CD4-positive, alpha-beta T cell treated with Interleukin-17A for 4 hours (primary cell): ENCODE data around the gene SNX13.

Experiments
- DNase-seq: peaks from one replicate; pipeline ENCODE4 v3.0.0-alpha.2; 2020; ENCODE audit warnings: mixed read lengths

SNX13 gene

DNA sequence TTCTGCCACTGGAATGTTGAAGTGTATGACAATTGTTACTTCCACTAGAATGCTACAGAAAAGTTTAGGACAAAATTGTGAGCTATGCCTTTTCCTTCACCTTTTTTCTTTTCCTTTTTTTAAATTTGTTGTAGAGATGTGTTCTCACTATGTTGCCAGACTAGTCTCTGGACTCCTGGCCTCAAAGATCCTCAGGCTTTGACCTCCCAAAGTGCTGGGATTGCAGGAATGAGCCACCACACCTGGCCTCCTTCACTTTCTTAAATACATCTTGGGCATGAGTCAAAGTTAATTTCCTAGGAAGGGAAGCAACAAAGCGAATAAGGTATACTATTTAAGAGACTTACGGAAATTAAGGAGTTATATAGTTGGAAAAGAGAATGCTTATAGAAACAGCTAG lies 2.7 kb upstream of the SNX13 start:
- DNase-seq = no peak

DNA sequence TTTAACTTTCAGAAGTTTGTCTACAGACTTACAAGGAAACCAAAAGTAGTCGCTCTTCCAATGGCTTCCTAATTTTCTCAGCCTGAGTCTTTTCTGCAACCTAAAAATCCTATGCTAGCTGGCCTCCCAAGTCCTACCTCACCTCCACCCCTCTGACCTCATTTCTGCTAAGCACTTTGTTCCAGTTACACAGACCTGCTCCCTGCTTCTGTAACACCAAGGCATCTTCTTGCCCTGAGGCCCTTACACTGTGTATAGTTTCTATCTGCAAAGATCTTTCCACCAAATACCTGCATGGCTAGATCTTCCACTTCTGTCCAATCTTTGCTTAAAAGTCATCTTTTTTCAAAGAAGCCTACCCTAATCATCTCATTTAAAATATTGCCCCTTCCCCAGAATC lies 1.9 kb upstream of the SNX13 start:
- no peak for DNase-seq

DNA sequence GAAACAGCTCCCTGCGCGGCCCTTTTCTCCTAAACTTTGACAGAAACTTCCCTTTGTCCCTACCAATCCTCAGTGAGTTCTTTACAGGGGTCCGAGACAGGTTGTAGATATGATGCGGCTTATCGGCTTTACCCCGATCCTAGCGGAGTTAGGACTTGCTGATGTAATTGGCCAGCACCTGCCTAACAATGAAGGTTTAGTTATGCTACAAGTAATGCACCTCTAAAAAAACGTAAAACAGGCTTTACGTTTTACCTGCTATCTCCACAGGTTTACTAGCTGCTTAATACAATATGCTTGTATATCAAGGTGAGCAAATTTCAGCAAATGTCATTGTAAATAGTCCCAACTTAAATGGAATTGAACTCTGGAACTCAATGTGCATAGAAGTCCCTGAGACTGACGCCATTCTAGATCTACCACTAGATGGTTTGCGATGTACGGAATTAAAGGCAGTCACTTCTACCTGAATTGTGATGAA lies 697 bp upstream of the SNX13 start:
- DNase-seq = peak; percentile 5

DNA sequence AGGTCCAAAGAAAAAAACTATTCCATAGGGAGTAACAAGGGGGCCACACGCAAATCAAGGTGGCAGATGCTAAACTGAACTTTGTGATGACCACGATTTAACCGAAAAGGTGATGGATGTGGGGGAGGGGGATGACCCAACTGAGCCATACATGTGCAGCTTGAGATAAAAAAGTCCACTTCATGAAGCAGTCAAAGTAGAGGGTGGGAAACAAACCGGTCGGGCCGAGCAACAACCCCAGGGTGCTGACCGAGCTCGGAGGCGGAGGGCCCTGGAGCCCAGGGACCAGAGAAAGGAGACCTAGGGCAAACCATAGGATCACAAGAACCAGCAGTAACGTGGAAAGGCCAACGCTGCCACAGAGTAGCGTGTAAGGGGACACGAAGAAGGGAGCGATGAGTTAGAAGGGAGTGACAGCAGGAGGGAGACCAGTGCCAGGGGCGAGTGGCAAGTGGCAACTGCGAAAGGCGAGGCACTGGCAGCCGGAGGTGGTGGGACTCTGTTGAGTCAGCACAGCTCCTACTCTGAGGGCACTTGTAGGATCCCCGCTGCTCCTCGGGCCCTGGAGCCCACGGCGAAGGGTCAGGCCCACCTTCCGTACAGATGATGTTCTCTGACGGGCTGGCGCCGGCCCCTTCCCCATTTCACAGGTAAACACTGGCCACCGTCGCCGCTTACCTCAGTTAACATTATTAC lies 540 bp downstream of the SNX13 start:
- DNase-seq = peak; percentile 60

DNA sequence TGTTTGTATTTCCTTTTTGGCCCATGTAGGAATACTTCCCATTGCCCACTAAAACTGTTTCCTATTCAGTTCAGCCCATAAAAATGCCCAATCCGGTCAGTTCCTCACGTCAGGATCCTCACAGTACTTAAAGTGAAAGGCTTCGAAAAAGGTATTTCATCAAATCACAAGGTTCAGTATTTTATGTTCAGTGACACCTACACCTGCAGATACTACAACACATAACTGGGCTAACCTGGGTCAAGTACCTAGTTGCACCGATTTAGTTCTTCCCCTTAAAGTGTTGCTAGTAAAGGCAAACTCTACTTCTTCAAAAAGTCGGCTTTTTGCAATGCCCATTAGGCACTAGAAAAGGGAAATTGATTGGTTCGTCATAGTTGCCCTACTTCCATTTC lies 1.1 kb downstream of the SNX13 start:
- no peak for DNase-seq

DNA sequence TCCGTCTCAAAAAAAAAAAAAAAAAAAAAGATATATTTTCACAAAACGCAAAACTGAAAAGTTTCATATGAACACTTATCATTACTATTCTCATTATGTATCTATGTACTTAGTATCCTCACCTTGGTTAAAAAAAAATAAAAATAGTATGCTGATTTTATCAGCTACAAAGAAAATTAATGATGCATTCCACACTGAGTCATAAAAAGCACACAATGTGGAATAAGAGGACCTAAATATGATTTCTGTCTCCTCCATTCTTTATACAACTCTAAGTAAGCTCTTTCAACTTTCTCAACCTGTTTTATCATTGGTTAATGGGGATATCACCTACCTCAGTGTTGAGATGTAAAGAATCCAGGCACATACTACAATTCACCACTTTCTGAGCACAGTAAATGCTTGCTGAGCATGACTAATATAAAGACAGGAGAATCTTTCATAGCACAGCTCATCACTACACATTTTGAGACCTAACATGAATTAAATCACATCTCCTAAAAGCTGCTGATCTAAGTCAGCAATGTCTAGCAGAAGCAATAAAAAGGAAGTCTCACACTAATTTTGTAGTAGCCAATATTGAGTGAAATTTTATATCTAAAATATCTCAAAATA lies 2.7 kb downstream of the SNX13 start:
- no peak for DNase-seq

DNA sequence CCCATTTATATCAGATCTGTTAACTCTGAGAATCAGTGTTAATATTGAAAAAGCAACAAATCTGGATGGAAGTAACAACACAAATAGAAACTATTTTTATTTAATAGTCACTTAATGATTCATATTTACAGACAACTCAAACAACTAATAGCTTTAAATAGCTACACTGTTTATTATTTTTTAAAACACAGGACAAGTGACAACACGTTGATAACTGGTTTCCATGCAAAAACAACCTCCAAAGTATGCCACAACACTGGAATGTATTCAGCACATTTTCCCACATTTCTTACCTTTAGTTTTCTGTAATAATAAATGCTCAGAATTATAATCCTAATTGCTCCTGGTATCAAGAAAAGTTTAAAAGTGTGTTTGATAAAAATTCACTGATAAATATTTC lies 4.0 kb downstream of the SNX13 start:
- no peak for DNase-seq

DNA sequence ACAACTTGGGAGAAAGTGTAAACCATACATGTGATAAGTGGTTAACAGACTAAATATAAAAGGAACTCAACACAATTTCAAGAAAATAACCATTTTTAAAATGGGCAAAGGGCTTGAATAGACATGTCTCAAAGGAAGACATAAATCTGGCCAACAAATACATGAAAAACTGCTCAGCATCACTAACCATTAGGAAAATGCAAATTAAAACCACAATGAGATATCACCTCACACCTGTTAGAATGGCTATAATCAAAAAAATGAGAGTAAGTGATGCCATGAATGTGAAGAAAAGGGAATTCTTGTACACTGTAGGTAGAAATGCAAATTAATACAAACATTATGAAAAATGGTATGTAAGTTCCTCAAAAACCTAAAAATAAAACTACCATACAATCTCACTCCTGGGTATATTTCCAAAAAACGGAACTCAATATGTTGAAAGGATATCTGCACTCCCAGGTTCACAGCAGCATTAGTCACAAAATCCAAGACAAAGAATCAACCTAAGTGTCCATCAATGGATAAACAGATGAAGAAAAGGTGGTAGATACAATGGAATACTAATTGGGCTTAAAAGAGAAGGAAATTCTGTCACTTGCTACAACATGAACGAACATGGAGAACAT lies 5.6 kb downstream of the SNX13 start:
- DNase-seq = no peak

DNA sequence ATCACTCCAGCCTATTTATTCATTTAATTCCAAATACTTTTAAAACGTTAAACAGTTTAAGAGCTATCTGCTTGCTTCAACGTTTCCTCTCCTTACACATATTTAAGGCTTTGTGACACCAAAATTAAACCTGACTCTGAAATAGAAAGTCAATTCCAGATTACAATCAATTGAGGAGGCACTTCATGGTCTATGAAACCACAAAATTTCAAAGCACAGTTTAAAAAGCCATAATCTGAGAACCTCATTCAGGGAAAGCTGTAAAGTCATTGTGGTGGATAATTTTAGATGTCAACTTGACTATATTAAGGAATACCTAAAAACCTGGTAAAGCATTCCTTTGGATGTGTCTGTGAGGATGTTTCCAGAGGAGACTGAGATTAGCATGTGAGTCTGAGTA lies 6.2 kb downstream of the SNX13 start:
- DNase-seq = no peak

DNA sequence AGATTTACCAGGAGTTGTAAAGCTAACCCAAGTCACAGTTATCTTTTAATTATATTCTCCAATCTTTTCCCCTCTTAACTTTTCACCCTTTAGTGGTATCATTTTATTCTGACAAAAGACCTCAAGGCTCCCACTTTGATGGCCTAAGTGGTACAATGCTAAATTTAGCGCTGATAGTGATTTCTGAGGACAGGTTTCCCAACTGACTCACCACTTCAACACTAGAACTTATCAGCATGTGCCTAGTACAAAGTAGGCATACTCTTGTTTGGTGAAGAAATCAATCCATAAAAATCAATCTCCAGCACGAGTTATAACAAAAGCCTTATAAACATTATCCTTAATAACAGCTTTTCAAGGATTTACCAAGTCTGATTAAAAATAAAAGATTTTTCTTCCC lies 7.5 kb downstream of the SNX13 start:
- no peak for DNase-seq

DNA sequence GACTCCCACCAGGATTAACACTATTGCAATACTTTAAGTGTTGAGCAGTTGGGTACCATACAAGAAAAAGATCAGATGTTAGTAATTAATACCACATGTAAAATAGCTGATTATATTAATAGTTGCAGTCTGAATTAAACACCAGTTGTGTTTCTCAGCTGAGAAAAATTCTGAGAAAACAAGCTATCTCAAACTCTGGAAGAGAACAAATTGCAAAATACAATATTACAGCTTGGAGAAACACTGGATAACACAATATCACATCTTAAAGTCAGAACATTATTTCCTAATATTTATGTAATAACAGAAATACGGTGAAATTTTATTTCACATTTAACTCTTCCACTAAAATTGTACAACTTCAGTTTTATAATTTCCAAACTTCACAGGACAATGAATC lies 9.2 kb downstream of the SNX13 start:
- DNase-seq = no peak

DNA sequence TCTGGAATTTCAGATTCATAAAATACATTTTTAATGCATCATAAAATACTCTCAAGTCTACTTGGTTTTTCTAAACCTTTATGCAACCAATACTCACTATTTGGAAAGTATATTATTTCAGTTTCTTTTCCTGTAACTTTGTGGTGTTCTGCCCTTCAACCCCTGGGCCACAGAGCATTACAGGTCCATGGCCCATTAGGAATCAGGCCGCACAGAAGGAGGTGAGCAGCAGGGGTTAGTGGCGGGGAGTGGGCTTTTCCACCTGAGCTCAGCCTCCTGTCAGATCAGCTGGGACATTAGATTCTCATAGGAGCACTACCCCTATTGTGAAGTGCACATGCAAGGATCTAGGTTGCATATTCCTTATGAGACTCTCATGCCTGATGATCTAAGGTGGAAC lies 9.7 kb downstream of the SNX13 start:
- DNase-seq = no peak

DNA sequence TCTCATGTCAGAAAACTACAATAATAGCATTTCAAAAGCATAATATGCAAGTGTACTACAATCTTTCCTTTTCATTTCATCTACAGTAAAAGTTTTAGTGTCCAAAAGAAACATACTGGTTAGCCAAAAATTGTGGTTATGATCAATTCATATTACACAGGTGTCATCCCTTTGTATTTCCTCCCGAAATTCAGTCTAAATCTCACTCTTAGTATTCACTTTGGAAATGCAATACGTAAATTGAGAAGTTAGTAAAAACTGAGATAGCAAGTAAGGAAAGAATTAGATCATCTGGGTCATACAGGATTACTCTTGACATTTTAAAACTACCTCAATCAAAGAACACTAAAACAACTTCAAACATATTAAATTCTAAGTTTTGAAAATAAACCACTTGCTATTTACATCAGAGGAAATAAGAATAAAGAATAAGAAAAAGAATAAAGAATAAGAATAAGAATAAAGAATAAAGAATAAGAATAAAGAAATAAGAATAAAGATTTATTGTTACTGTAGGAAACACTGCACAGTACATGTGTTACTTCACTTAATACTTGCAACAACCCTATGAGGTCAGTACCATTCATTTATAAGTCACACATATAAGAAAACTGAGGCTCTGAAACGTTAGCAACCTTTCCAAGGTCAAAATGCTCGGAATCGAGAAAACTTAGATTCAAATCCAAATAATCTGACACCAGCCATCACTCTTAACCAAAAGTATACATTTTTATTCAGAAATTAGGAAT lies 10.5 kb downstream of the SNX13 start:
- DNase-seq = no peak

DNA sequence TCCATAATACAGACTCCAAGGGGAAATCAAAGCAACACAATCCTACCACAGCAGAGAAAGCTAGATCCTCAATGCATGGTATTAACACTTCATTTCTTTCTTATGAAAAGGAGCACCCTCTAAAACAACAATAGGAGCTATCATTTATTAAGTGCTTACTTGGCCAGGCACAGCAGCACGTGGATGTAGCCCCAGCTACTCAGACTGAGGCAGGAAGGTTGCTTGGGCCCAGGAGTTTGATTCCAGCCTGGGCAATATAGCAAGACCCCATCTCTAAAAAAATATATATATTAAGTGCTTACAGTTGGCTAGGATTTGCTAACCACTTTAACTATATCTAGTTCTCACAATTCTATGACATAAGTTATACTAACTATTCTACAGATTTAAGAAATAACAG lies 12.2 kb downstream of the SNX13 start:
- no peak for DNase-seq

DNA sequence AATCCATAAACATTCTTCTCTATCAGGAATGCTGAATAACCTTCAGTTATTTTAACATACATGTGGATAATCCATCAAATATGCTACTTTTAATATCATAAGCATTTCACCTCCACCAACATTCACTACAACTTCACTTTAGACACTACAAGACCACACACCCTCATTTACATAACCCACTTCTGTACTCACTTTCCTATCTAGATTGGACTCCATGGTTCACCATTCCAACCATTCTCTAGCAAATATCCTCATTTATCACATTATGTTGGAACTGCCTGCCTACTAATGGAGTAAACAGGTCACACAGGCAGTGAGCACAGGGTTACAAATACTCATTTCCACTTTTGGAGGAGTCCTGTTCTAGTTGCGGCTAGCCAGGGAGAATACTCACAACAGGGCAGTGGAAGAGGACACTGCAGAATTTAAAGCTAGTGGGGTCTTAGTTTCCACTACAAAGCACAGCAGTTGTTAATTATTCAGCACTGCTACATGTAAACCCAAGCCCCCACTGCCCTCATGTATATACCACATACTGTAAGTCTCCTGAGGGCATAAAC lies 18.4 kb downstream of the SNX13 start:
- no peak for DNase-seq

DNA sequence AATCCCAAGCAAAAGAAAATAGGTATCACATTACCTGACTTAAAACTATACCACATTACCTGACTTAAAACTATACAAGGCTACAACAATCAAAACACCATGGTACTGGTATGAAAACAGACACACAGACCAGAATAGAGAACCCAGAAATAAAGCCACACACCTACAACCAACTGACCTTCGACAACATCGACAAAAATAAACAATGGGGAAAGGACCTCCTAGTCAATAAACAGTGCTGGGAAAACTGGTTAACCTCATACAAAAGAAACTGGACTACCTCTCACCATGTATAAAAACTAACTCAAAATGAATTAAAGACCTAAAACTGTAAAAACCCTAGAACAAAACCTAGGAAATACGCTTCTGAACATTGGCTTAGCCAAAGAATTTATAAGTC lies 22.5 kb downstream of the SNX13 start:
- DNase-seq = no peak

DNA sequence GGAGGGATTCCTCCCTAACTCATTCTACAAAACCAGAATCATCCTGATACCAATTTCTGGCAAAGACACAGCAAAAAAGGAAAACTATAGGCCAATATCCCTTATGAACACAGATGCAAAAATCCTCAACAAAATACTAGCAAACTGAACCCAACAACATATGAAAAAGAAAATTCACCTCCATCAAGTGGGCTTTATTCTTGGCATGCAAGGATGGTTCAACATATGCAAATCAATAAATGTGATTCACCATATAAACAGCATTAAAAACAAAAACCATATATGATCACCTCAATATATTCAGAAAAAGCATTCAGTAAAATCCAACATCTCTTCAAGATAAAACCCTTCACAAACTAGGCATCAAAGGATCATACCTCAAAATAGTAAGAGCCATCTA lies 23.5 kb downstream of the SNX13 start:
- DNase-seq = no peak

DNA sequence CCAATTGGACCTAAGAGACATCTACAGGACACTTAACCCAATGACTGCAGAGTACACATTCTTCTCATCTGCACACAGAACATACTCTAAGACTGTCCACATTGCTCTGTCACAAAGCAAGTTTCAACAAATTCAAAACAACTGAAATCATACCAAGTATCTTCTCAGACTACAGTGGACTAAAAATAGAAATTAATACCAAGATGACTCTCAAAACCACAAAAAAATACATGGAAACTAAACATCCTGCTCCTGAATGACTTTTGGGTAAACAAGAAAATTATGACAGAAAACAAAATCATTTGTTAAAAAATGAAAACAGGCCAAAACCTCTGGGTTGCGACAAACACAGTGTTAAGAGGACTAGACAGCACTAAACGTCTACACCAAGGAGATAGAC lies 24.5 kb downstream of the SNX13 start:
- no peak for DNase-seq

DNA sequence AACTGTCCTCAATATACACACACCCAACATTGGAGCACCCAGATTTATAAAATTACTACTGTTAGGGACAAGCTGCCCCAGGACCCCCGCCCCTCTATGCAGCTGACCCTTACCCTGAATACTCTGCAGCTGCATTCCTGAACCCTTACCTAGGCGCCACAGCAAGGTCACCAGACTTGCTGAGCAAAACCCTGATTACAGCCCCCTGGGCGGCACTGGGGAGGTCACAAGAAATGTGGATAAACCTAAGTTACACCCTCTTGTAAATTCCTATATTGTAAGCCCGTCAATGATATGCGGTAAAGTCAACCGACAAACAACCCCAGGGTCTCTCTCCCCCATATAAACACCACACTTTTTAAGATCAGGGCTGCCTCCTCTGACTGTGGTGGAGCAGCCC lies 25.1 kb downstream of the SNX13 start:
- DNase-seq = no peak

DNA sequence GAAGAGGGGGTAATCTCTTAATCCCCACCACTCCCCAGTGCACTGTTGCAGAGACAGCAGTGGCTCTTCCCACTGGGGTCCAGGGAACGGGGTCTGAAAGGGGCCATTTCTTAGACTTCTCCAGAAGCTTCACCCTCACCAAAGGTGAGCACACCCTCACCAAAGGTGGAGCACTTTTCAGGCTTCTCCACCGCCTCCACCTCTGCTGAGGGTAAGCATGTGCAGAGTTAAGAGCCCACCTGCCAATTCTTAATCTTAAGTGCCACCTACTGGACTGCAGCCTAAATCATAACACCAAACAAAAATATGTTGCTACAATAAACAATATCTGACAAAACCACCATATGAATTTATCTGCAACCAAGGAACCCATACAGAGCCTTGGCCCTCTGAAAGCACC lies 27.0 kb downstream of the SNX13 start:
- DNase-seq = no peak

DNA sequence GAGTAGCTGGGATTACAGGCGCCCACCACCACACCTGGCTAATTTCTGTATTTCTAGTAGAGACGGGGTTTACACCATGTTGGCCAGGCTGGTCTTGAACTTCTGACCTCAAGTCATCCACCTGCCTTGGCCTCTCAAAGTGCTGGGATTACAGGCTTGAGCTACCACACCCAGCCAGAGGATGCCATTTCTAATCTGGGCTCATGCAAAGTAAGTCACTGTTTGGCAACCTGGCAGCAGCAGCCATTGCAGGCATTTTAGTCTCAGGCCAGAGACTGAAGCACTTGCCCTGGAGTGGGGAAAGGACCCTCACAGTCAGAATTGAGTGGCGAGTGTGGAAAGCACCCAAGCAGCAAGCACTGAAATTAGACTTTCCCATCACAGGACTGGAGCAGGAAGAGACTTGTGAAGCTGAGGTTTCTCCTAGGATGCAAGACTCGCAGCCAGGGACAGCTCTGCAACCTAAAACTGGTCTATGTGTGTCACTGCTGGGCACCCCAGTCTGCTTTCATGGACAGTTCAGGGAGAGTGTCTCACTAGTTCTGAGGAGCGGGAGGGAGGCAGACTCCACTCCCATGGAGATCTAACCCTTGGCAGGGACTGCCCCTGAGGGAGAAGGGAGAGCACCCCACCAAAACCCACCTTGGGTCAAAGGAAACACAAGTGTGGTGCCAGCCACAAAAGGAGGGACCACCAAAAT lies 27.6 kb downstream of the SNX13 start:
- no peak for DNase-seq

DNA sequence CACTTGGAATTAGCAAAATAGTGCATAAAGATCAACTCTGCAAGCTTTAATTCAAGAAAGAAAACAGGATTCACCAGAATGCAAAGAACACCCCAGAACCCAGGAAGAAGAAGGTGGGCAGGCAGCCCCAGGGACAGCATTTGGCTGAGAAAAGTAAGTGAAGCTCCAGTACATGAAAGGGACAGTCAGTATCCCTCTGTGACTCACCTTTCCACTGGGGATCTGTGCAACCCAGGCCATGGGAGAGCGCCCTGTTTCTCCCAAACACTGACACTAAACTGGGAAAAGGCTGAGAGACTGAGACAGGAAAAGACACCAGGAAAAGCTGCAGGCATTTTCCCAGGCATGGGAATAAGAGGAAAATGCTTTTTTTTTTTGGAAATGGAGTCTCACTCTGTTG lies 28.2 kb downstream of the SNX13 start:
- DNase-seq = no peak

DNA sequence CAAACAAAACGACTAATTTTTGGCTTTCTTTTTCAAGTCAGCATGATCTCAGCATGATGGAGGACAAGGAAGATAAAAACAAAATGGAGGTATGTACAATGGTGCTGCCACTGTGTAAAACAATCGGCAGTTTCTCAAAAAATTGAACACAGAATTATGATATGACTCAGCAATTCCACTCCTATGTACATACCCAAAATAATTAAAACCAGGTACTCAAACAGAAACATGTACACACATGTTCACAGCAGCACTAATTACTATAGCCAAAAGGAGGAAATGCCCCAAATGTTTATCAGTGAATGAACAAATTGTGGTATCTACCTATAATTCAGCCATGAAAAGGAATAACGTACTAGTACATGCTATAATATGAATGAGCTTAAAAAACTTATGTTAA lies 29.9 kb downstream of the SNX13 start:
- no peak for DNase-seq
